Measurements from ENCODE around the gene PPARG. TPM values are rescaled to one million over a fixed set of nuclear protein-coding genes. Genes with fewer than 3 reads are reported as not detected.
"Not testable (repeated sequence)": the region's sequence is repeated elsewhere in the genome, so short reads cannot be mapped to it uniquely, and the experiment has no call there.

Gene PPARG
- total and polyA plus RNA-seq, 9 donors, result 2.0 to 7.5 (median 3.5) TPM

DNA sequence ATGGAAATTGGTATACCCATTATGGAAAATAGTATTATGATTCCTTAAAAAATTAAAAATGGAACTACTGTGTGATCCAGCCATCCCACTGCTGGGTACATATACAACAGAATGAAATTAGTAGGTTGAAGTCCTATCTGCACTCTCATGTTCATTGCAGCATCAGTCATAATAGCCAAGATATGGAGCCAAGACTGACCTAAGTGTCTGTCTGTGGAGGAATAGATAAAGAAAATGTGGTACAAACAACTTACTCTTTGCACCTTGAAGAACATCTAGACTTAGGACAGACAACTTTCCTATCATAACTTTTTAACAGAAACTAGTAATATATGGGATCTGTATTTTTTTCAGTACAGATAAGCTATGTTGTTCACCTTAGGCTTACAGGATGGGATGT, 30.0 kb upstream of the PPARG start:
- no peak overlapping the region for H3K27ac ChIP-seq (ENCODE audit: low read length)
- no peak overlapping the region for H3K4me3 ChIP-seq (ENCODE audit: low read length)
- H3K27me3 ChIP-seq (ENCODE audit: control insufficient read depth, insufficient read depth, low read length), result no peaks in the 10 kb centered on the region
- H3K9me3 ChIP-seq (replicated peaks; ENCODE audit: control insufficient read depth, low read depth, low read length), result no peaks in the 10 kb centered on the region
- no peak for DNase-seq
- no peaks in the 10 kb centered on the region for H3K36me3 ChIP-seq (ENCODE audit: control insufficient read depth, insufficient read depth, low read length)
- H3K4me1 ChIP-seq (ENCODE audit: control insufficient read depth, insufficient read depth, low read length), result no peaks in the 10 kb centered on the region

DNA sequence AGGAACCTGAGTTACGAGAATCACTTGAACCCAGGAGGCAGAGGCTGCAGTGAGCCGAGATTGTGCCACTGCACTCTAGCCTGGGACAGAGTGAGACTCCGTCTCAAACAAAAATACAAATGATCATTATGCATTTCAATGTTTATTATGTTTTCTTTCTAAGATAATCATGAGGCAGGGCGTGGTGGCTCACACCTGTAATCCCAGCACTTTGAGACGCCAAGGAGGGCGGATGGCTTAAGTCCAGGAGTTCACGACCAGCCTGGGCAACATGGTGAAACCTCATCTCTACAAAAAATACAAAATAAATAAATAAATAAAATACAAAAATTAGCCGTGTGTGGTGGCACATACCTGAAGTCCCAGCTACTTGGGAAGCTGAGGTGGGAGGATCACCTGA, 26.7 kb upstream of the PPARG start:
- H3K4me1 ChIP-seq (ENCODE audit: control insufficient read depth, insufficient read depth, low read length); H3K27me3 ChIP-seq (ENCODE audit: control insufficient read depth, insufficient read depth, low read length); H3K27ac ChIP-seq (ENCODE audit: low read length); H3K4me3 ChIP-seq (ENCODE audit: low read length); H3K36me3 ChIP-seq (ENCODE audit: control insufficient read depth, insufficient read depth, low read length); DNase-seq; H3K9me3 ChIP-seq (replicated peaks; ENCODE audit: control insufficient read depth, low read depth, low read length): not testable (repeated sequence)
- WGBS (ENCODE audit: insufficient coverage), result 100% methylated on average over 1 of the region's 8 CpGs

DNA sequence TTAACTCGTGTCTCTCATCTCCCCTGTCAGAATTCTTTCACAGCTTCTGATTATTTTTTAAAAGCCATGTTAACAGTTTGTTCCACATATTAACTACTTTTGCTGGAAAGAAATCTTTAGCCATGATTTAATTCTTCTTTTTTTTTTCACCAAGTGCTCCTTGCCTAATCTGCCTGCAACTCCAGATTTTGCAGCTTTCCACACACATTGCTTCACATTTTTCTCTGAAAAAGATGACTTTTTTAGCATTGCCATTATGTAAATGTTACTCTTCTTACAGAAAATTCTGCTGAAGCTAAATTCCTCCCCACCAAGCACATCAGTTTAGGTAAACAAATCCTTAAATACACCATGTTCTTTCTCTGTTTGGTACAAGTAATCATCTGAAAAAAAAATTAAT, 23.4 kb upstream of the PPARG start:
- Histone ChIP-seq H3K4me1 (ENCODE audit: control insufficient read depth, insufficient read depth, low read length) (no peaks in the 10 kb centered on the region), H3K36me3 (ENCODE audit: control insufficient read depth, insufficient read depth, low read length) (no peaks in the 10 kb centered on the region), H3K27ac (ENCODE audit: low read length) (no peak overlapping the region), H3K9me3 (replicated peaks; ENCODE audit: control insufficient read depth, low read depth, low read length) (no peaks in the 10 kb centered on the region), H3K4me3 (ENCODE audit: low read length) (no peak overlapping the region), H3K27me3 (ENCODE audit: control insufficient read depth, insufficient read depth, low read length) (no peaks in the 10 kb centered on the region)
- no peak for DNase-seq
- WGBS (ENCODE audit: insufficient coverage), result no CpG with 5 or more reads among the region's 1 CpG

DNA sequence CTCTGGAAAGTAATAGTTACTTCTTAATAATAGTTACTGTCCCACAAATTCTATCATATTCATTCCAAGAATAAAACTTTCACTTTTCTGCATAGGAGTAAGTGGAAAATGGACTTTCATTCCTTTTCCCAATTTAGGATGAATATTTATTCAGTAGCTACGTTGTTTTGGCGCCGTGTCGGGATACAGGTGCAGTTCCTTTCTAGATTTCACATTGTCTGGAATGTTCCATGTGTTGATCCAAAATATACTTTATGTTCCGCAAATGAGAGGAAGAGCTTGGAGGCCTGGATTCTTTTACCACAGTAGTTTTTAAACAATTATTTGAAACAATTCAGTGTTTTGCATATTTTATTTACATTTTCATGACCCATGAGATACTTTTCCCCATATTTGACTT, 22.8 kb upstream of the PPARG start:
- Histone ChIP-seq H3K27me3 (ENCODE audit: control insufficient read depth, insufficient read depth, low read length) (no peaks in the 10 kb centered on the region), H3K36me3 (ENCODE audit: control insufficient read depth, insufficient read depth, low read length) (no peaks in the 10 kb centered on the region), H3K27ac (ENCODE audit: low read length) (no peak overlapping the region), H3K9me3 (replicated peaks; ENCODE audit: control insufficient read depth, low read depth, low read length) (no peaks in the 10 kb centered on the region), H3K4me1 (ENCODE audit: control insufficient read depth, insufficient read depth, low read length) (no peaks in the 10 kb centered on the region), H3K4me3 (ENCODE audit: low read length) (no peak overlapping the region)
- DNase-seq, result no peak
- WGBS (ENCODE audit: insufficient coverage), result no CpG with 5 or more reads among the region's 5 CpGs

DNA sequence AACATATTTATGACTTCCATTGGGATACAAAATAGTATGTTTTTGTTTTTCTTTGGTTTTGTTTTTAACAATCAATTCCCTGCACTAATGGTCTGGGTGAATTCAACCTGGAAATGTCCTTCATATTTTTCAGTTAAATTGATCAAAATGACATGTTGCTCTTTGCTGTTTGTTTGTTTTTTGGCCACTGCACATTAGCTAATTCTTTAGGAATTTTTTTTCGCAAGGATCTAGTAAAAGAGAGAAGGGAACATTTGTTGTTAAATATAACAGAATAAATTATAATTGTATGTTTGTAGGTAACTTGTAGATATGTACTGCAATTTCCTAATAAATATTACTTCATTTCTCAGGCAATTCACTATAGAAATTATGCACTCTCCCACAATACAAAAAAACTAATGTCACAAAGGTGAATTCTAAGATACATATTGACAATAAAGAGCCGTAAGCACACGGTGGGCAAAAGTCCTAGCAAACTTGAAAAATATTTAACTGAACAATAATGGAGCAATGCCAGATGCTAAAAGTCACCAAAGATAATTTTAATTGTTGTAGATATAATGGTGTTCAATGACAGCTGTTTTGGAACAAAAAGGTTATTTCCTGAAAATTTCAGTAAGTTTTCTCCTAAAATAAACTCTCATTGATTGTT, 21.4 kb upstream of the PPARG start:
- Histone ChIP-seq H3K4me1 (ENCODE audit: control insufficient read depth, insufficient read depth, low read length) (no peaks in the 10 kb centered on the region), H3K4me3 (ENCODE audit: low read length) (no peak overlapping the region), H3K27ac (ENCODE audit: low read length) (no peak overlapping the region), H3K9me3 (replicated peaks; ENCODE audit: control insufficient read depth, low read depth, low read length) (no peaks in the 10 kb centered on the region), H3K36me3 (ENCODE audit: control insufficient read depth, insufficient read depth, low read length) (no peaks in the 10 kb centered on the region), H3K27me3 (ENCODE audit: control insufficient read depth, insufficient read depth, low read length) (no peaks in the 10 kb centered on the region)
- WGBS (ENCODE audit: insufficient coverage), result no CpG with 5 or more reads among the region's 3 CpGs
- no peak for DNase-seq

DNA sequence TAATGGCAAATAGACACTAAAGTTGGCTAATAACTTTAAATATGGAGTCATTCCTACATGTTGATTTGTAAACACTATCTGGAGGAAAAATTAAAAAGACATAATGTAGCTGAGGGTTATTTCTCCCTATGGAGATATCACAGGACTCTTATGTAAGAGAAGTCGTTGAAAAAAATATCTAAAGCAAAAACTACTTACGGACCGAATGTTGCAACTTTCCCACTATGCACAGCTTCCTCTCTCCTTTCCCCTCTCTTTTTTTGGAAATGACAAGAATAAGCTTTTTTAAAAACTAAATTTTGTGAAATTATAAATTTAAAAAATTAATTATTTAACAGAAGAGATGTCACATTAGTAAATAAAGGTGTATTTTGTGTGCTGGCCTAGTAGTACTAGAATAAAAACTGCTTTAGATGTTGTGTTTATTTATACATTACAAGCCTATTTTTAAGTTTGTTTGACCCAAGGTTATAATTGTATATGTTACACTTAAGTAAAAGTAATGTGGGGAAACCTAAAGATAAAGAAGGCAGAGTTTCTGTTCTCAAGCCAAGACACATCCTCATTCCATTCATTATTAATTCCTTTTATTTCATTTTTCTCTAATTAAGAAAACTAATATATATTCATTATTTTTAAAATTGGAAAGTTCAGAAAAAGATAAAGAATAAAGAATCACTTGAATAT, 20.7 kb upstream of the PPARG start:
- no peak overlapping the region for H3K4me3 ChIP-seq (ENCODE audit: low read length)
- no peaks in the 10 kb centered on the region for H3K27me3 ChIP-seq (ENCODE audit: control insufficient read depth, insufficient read depth, low read length)
- no peaks in the 10 kb centered on the region for H3K36me3 ChIP-seq (ENCODE audit: control insufficient read depth, insufficient read depth, low read length)
- no CpG with 5 or more reads among the region's 3 CpGs for WGBS (ENCODE audit: insufficient coverage)
- no peak overlapping the region for H3K27ac ChIP-seq (ENCODE audit: low read length)
- DNase-seq, result peak; percentile 46
- H3K4me1 ChIP-seq (ENCODE audit: control insufficient read depth, insufficient read depth, low read length), result no peaks in the 10 kb centered on the region
- no peaks in the 10 kb centered on the region for H3K9me3 ChIP-seq (replicated peaks; ENCODE audit: control insufficient read depth, low read depth, low read length)

DNA sequence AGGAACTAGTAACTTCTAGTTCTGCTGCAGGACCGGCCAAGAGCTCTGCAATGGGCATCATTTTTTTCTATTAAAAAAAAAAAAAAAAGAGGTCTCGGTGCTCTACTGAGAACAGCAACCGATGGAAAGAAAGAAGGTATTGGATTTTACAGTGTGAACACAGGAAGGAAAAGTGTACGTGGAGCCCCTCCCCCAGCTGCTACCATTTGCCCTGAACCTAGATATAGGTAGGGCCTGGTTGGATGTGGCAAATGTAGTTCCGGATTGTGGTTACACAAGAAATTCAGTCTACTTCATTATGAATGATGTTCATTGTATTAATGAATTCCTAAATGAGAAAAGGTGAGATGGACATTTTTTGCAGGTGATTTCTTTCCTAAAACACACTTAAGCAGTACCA, 17.9 kb upstream of the PPARG start:
- Histone ChIP-seq H3K9me3 (replicated peaks; ENCODE audit: control insufficient read depth, low read depth, low read length) (no peaks in the 10 kb centered on the region), H3K4me1 (ENCODE audit: control insufficient read depth, insufficient read depth, low read length) (no peaks in the 10 kb centered on the region), H3K36me3 (ENCODE audit: control insufficient read depth, insufficient read depth, low read length) (no peaks in the 10 kb centered on the region), H3K27me3 (ENCODE audit: control insufficient read depth, insufficient read depth, low read length) (peaks cover 2% of the 10 kb centered on the region), H3K27ac (ENCODE audit: low read length) (no peak overlapping the region), H3K4me3 (ENCODE audit: low read length) (no peak overlapping the region)
- no peak for DNase-seq
- WGBS (ENCODE audit: insufficient coverage), result no CpG with 5 or more reads among the region's 5 CpGs

DNA sequence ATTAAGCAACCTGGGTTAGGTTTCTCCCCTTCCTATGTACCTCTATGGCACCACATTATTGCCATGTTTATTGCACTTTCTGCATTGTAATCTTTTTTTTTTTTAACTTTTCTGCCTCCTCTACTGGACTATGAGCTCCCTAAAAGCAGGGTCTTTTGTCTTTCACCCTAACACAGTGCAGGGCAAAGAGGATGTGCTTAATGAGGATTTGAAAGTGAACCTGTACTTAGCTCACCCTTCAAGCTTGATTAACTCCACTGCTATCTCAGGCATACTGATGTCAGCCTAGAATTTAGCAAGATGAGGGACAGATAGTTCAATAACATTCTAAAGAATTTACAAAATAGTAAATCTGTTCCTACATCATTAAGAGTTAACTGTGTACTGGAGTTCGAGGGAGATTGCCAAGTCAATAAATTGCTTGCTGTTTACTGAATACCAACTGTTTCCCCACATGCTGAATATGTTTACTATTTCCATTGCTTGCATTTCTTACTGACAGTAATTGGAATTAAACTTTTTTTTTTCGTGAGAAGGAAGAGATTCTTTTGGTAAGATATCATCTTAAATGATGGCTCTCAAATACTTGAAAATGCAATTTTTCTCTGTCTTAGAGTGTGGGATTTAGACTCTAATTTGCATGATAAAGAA, 15.7 kb upstream of the PPARG start:
- H3K27me3 ChIP-seq (ENCODE audit: control insufficient read depth, insufficient read depth, low read length), result peaks cover 2% of the 10 kb centered on the region
- WGBS (ENCODE audit: insufficient coverage), result no CpG with 5 or more reads among the region's 2 CpGs
- no peak overlapping the region for H3K4me3 ChIP-seq (ENCODE audit: low read length)
- no peak overlapping the region for H3K27ac ChIP-seq (ENCODE audit: low read length)
- no peaks in the 10 kb centered on the region for H3K36me3 ChIP-seq (ENCODE audit: control insufficient read depth, insufficient read depth, low read length)
- H3K4me1 ChIP-seq (ENCODE audit: control insufficient read depth, insufficient read depth, low read length), result no peaks in the 10 kb centered on the region
- DNase-seq, result no peak
- no peaks in the 10 kb centered on the region for H3K9me3 ChIP-seq (replicated peaks; ENCODE audit: control insufficient read depth, low read depth, low read length)

DNA sequence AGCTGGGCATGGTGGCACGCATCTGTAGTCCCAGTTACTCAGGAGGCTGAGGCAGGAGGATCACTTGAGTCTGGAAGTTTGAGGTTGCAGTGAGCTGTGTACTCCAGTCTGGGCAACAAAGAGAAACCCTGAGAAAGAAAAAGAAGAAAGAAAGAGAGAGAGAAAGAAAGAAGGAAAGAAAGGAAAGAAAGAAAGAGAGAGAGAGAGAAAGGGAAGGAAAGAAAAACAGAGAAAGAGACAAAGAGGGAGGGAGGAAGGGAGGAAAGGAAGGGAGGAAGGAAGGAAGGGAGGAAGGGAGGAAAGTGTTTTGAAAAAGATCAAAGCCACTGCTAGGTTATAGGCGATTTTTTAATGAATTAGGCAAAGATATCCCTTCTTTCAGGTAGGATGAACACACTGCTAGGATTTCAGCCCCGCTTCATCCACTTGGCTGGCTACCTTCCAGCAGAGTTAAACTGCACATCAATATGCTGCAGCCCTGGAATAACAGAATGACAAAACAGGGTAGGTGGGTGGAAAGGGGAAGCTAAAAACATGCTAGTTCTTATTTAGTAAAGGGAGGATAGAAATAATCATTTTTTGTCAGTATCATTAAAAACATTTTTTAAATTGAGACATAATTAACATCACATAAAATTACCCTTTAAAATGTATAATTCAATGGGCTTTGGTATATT, 12.8 kb upstream of the PPARG start:
- H3K27me3 ChIP-seq (ENCODE audit: control insufficient read depth, insufficient read depth, low read length), result peaks cover 4% of the 10 kb centered on the region
- H3K4me3 ChIP-seq (ENCODE audit: low read length), result no peak overlapping the region
- H3K36me3 ChIP-seq (ENCODE audit: control insufficient read depth, insufficient read depth, low read length), result no peaks in the 10 kb centered on the region
- 67% methylated on average over 2 of the region's 3 CpGs for WGBS (ENCODE audit: insufficient coverage)
- H3K9me3 ChIP-seq (replicated peaks; ENCODE audit: control insufficient read depth, low read depth, low read length), result no peaks in the 10 kb centered on the region
- no peak overlapping the region for H3K27ac ChIP-seq (ENCODE audit: low read length)
- no peak for DNase-seq
- H3K4me1 ChIP-seq (ENCODE audit: control insufficient read depth, insufficient read depth, low read length), result no peaks in the 10 kb centered on the region

DNA sequence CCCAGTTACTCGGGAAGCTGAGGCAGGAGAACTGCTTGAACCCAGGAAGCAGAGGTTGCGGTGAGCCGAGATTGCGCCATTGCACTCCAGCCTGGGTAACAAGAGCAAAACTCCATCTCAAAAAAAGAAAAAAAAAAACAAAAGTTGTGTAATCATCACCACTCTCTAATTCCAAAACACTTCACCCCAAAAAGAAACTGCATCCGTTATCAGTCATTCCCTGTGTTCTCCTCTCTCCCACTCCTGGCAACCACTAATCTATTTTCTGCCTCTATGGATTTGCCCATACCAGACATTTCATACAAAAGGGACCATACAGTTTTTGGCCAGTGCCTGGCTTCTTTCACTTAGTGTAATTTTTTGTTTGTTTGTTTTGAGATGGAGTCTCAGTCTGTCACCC, 12.0 kb upstream of the PPARG start:
- not testable (repeated sequence) for H3K9me3 ChIP-seq (replicated peaks; ENCODE audit: control insufficient read depth, low read depth, low read length); H3K4me3 ChIP-seq (ENCODE audit: low read length); H3K4me1 ChIP-seq (ENCODE audit: control insufficient read depth, insufficient read depth, low read length); DNase-seq; H3K27ac ChIP-seq (ENCODE audit: low read length); H3K36me3 ChIP-seq (ENCODE audit: control insufficient read depth, insufficient read depth, low read length); H3K27me3 ChIP-seq (ENCODE audit: control insufficient read depth, insufficient read depth, low read length)
- WGBS (ENCODE audit: insufficient coverage), result 100% methylated on average over 2 of the region's 5 CpGs
